GM19324 (cell line): ENCODE measurements around the gene BACE1-AS.
"Not testable (repeated sequence)": the region's sequence is repeated elsewhere in the genome, so short reads cannot be mapped to it uniquely, and the experiment has no call there.

ENCODE experiments used
- ATAC-seq: cut with Tn5 transposase; IDR thresholded peaks from one replicate; pipeline ENCODE4 v1.9.1; 2021; ENCODE audit warnings: mild to moderate bottlenecking, moderate library complexity; ENCODE audit not compliant: unreplicated experiment, low FRiP score

The BACE1-AS gene

DNA sequence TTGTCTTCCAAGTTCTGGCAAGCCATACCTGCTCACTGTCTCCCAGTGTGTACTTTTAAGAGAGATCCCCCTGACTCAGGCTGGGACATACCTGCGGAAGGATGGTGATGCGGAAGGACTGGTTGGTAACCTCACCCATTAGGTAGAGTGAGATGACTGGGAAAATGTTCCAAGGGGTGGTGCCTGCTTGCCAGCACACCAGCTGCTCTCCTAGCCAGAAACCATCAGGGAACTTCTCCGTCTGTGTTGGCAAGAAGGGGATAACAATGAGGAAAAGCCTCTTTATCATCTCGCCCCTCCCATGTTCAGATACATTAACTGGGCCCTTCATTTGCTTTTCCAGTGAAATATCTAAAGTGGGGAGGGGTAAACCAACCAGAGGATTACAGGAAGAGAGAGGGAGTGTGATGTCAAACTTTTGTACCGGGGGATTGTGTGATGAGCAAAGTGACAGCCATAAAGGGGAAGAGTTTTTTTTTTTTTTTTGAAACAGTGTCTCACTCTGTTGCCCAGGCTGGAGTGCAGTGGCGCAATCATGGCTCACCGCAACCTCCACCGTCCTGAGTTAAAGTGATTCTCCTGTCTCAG is at the start of gene BACE1-AS:
TSS of gene BACE1-AS (plus strand) at position 538 of the 588 bp plus-strand sequence.
- ATAC-seq: no peak

DNA sequence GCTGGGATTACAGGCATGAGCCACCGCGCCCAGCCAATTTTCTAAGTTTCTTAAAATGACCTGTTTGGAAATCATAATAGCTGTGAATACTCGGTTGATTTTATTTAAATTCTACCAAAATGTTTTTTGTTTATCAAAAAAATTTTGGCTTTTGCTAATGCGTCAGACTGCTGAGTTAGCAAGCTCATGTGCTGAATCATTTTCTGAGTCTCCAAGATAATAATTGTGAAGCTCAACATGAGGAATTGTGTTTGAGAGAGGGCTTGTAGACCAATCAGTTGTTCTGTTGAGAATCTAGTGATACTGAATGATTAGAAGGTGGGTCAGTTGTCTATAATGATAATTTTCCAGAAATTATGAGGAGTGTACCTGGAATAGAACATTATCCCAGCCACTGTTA is 42.8 kb upstream of the BACE1-AS start:
- ATAC-seq: no peak

DNA sequence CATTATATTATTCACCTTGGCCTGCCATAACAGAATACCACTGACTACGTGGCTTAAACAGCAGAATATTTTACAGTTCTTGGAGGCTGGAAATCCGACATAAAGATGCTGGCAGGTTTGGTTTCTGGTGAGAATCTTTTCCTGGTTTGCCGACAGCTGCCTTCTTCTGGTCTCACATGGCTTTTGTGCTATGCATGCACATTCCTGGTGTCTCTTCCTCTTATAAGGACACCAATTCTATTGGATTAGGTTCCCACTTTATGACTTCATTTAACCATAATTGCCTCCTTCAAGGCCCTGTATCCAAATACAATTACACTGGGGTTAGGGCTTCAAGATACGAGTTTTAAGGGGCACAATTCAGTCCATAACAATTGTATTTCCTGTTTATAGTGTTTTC is 41.6 kb upstream of the BACE1-AS start:
- no peak for ATAC-seq

DNA sequence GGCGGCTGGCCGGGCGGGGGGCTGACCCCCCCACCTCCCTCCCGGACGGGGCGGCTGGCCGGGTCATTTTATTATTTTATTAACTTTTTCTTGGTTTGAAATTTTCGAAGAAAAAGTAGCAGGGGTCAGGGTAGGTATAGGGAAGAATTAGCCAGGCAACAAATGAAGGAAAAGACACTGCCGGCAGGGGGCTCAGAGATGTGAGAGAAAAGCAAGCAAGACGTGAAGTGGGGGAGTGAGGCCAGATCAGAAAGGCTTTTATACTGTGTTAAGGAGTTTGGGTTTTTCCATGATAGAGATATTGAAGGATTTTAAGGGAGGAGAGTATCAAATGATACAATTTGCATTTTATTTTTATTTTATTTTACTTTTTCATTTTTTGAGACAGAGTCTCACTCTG is 39.6 kb upstream of the BACE1-AS start:
- ATAC-seq: no peak

DNA sequence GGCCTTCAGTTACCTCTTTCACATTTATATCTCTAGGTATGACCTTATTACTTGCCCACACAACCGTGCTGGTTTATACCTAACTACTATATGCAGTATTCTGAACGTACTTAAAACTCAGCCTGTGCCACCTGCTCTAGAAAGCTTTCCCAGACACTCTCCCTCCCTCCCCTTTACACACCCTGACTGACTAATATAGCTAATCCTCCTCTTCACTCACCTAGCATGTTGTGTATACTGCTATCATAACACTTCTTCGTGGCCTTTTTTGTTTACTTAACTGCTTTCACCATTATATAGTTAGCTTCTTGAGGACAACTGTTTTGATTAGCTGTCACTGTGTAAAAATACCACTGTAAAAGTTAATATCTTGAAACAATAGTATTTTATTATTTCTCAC is 35.2 kb upstream of the BACE1-AS start:
- ATAC-seq: no peak

DNA sequence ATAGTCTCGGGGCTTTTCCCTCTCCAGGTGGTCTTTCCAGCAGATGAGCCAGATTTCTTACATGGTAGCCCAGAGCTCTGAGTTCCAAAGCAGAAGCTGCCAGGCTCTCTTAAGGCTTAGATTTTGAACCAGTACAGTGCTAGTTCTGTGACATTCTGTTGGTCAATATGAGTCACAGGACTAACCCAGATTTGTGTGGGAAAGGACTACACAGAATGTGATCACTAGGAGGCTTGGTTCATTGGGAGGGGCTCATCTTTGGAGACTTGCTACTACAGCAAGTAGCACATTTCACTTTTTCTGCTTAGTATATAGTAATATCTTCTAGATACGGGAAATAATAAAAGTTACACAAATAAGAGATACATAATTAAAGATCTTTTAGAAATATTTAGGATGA is 34.6 kb upstream of the BACE1-AS start:
- ATAC-seq: no peak

DNA sequence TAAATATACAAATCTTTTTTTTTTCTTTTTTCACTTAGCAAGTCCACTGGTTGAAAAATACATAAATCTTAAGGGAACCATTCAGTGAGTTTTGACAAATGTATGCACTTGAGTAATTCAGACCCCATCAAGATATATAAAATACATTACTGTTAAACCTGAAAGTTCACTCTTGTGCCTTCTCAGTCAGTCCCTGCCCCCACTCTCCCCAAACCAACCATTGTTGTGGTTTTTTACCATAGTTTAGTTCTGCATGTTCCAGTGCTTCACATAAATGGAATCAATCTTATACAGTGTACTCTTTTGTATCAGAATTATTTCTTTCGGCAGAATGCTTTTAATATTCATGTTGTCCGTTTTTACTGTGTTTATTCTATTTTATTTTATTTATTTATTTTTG is 32.6 kb upstream of the BACE1-AS start:
- ATAC-seq: no peak

DNA sequence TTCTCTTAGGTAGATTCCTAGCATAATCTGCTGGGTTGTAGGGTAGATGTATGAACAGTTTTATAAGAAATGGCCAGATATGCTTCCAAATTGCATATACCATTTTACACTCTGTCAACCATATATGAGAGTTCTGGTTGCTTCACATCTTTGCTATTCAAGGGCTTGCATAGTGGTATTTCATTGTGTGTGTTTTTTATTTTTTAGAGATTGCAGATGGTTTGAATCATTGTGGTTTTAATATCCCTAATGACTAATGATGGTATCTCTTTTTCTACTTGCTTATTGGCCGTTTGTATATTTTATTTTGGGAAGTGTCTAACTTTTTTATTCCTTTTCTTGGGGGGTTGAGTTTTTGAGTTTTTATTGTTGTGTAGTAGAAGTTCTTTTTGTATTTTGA is 31.7 kb upstream of the BACE1-AS start:
- ATAC-seq: no peak

DNA sequence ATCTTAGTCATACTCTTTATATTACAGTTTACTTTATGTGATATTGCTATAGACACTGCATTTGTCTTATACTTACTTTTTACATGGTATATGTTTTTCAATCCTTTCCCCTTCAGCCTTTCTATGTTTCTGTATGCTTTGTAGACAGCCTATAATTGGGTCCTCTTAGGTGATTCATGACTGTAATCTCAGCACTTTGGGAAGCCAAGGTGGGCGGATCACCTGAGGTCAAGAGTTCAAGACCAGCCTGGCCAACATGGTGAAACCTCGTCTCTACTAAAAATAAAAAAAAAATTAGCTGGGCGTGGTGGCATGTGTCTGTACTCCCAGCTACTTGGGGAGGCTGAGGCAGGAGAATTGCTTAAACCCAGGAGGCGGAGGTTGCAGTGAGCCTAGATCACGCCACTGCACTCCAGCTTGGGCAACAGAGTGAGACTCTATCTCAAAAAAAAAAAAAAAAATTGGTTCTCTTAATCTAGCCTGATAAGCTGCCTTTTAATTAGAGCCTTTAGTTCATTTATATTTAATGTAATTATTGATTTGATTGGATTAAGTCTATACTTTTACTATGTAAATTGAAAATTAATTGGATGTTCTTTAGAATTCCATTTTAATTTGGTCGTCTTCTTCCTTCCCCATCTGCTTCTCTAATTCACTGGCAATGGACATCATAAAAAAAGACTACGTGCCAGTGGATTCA is 26.4 kb upstream of the BACE1-AS start:
- not testable (repeated sequence) for ATAC-seq

DNA sequence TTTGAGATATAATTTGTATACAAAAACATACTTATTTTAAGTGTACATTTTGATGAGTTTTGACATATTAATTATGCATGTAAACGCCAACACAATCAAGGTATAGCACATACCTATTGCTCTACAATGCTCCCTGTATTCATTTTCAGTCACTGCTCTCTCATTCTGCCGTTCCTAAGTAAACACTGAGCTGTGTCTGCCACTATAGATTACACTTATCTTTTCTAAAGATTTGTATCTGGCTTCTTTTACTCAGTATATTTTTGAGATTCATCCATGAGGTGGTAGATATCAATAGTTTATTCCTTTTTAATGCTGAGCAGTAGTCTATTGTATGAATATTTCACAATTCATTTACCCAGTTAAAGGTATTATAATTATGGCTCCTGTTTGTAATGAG is 25.4 kb upstream of the BACE1-AS start:
- ATAC-seq: no peak

DNA sequence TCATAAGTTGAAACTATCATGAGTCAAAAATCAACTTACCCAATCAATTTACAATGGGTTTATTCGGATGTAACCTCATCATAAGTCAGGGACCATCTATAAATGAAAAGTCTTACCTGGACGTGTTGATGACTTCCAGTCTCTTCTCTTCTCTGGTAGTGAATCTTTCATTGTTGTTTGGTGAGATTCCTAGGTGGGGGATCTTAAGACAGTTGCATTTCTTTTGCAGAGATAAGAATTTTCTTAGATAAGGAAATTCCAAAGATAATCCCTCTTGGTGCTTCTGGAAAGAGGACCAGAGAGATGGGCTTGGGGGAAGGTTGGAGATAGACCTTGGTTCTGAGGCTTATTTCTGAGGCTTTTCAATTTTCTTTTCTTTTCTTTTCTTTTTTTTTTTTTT is 21.3 kb upstream of the BACE1-AS start:
- no peak for ATAC-seq

DNA sequence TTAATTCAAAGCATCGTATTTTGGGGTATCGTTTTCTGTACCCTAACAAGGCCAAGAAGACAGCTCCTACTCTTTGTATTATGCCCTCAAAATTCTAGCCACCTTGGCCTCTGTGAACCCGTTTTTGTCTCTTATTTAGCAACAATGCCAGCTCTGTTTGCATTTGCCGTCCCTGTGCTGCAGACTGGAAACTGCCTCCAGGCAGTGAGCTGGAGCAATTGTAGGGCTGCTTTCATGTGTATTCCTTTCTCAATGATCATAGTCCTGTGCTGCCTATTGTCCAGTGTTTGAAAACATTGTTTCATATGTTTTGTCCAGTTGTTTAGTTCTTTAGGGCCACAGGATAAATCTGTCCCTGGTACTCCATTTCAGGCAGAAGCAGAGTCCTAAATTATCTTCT is 19.9 kb upstream of the BACE1-AS start:
- ATAC-seq: no peak

DNA sequence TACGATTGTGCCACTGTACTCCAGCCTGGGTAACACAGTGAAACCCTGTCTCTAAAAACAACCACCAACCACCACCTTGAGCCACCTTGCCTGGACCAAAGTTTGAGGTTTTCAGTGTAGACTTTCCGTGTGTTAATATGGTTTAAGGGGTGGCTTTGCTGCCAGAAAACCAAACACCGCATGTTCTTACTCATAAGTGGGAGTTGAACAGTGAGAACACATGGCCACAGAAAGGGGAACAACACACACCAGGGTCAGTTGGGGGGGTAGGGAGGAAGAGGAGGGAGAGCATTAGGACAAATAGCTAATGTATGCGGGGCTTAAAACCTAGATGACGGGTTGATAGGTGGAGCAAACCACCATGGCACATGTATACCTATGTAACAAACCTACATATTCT is 19.0 kb upstream of the BACE1-AS start:
- ATAC-seq: not testable (repeated sequence)

DNA sequence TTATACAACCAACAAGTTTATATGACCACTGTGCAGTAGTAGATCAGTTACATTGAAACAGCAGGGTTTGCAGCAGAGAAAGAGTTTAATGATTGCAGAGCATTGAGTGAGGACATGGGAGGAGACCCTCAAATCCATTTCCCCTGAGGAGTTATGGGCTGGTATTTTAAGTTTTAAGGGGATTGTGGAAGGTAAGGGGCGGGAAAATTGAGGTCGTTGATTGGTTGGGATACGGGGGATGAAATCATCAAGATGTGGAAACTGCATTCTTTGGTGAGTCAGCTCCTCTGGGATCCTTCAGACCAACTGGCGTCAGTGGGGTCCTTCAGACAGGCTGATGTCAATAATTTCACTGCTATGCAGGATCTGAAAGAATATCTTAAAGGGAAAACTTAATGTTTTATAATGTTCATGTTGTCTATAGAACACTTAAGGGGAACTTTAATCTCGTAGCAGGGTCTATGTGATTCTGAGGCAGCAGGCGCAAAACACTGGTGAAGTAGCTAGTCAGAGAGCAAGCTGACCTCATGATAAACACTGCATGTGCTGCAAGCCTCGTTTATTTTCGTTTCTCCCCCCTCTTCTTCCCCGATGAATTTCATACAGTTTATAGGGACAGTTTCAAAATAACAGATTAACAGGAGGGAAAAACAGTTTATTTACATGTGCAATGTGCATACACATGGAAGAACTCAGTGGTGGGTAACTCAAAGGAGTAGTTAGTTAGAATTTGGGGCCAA is 17.4 kb upstream of the BACE1-AS start:
- no peak for ATAC-seq

DNA sequence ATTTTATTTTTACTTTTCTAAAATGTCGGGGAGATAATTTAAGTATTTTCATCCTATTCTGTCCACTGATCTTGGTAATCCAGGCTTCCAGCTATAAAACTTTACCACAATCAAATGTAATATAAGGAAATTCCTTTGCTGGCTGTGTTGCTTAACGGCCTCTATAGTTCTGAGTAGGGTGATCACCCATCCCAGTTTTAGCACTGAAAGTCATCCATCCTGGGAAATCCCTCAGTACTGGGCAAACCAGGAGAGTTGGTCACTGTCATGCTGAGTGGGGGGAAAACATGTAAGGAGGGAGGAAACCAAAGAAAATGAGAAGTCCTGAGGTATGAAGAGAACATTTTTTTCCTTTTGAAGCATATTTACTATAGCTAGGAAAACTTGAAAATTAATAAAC is 12.8 kb upstream of the BACE1-AS start:
- ATAC-seq: no peak

DNA sequence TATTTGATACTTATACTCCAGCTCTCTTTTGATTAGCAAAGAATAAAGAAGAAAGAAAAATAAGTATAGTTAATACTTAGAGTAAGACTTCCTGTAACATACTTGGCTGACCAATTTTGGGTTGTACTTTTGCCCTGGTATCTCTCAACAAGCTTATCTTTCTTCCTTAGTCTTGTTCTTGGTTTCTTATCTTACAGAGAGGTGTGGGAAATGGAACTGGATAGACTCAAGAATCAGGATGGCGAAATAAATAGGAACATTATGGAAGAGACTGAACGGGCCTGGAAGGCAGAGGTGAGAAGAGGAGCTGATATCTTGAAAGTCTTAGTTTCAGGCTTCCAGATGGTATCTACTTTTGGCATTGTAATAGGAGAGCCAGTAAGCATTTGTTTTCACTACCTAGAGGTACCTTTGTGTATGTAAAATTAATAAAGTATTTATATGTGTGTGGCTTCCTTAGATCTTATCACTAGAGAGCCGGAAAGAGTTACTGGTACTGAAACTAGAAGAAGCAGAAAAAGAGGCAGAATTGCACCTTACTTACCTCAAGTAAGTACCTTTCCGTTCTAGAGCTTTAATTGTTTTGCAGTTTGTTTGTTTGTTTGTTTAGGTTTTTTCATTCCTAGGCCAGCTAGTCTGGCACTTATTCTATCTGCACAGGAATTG is 11.3 kb upstream of the BACE1-AS start:
- ATAC-seq: no peak

DNA sequence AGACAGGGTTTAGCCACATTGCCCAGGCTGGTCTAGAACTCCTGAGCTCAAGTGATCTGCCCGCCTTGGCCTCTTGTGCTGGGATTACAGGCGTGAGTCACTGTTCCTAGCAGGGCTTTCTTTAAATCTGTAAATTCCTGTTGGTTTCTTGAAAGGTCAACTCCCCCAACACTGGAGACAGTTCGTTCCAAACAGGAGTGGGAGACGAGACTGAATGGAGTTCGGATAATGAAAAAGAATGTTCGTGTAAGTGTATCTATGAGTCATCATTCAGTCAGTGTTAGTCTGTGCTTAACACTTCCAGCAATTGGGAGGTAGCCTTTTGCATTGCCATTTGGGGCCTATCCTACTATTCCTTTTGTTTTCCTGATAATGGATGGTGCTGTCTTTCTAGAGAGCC is 10.0 kb upstream of the BACE1-AS start:
- no peak for ATAC-seq

DNA sequence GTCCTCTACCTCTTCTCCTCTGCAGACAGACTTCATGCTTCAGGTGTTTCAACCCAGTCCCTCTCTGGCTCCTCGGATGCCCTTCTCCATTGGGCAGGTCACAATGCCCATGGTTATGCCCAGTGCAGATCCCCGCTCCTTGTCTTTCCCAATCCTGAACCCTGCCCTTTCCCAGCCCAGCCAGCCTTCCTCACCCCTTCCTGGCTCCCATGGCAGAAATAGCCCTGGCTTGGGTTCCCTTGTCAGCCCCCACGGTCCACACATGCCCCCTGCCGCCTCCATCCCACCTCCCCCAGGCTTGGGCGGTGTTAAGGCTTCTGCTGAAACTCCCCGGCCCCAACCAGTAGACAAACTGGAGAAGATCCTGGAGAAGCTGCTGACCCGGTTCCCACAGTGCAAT is 9.3 kb upstream of the BACE1-AS start:
- ATAC-seq: no peak

DNA sequence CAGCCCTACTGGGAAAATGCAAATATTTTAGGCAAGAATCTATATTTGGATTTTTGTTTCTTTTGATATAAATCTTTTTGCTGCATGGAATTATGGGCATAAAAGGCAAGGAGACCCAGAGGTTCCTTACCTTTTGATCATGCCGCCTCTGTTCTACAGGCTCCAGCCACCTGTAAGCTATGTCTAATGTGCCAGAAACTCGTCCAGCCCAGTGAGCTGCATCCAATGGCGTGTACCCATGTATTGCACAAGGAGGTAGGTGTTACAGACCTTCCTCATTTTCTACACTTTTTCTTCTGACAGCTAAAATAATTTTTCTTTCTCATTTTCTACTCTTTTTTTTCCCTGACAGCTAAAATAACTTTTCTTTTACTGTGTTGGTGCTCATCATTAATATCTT is 8.2 kb upstream of the BACE1-AS start:
- ATAC-seq: no peak

DNA sequence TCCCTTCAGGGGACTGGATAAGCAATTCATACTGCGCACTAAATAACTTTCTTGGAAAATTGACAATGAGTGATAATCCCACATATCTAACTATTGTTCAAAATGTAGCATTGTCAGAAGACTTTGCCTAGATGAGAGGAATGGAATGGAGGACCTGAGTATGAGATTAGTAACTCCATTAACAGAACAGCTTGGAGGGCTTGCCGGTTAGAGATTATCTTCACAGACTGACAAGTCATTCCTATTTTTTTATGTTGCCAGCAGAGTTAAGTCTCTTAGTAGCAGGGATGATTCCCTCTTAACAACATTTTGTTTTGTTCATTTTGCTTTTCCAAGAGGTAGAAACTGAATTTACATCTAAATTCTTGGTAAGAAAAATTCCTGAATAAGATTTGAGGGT is 7.1 kb upstream of the BACE1-AS start:
- ATAC-seq: no peak

DNA sequence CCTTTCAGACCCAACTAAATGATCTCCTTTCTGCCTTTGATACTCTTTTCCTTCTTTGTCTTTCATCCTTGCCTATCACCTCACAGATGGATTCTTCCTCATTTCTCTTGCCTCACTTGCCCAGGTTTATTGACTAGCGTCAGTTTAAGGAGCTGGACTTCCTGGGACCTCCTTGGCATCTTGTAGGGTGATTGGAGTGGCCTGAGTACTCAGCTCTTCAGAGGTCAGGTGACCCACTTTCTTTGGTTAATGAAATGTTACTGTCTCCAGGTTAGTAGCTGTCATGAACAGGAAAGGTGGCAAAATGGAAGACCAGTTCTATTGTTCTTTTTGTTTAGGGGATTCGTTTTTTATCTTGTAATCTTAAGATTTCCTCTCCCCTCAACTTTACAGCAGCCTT is 4.6 kb upstream of the BACE1-AS start:
- ATAC-seq: no peak
